Keratinocyte (primary cell): ENCODE measurements around the gene TIMM29. TPM values are rescaled to one million over a fixed set of nuclear protein-coding genes. Genes with fewer than 3 reads are reported as not detected.

Source experiments
- DNase-seq: peaks from one replicate; pipeline ENCODE4 v3.0.0-alpha.2; 2011; ENCODE audit warnings: low read depth, missing footprints, low spot score
- FAIRE-seq: peaks from 2 replicates; lab custom pipeline; 2011; peaks lifted over from hg19 to GRCh38; lab: Jason Lieb, UNC
- H2AFZ ChIP-seq: 2 replicates; pipeline ENCODE4 v1.6.0; 2012; ENCODE audit warnings: low read length, control low read depth, inconsistent platforms; ENCODE audit not compliant: control insufficient read depth
- H3K27ac ChIP-seq: 2 replicates; pipeline ENCODE4 v1.5.1; 2011; ENCODE audit warnings: low read length; ENCODE audit not compliant: control insufficient read depth, insufficient read depth
- H3K27me3 ChIP-seq: 3 replicates; pipeline ENCODE4 v1.6.0; 2011; ENCODE audit warnings: low read length; ENCODE audit not compliant: control insufficient read depth, insufficient read depth; ENCODE audit errors: extremely low read depth
- H3K36me3 ChIP-seq, 2 experiments: 2 replicates in 1 of 2; 3 replicates in 1 of 2; pipeline ENCODE4 v1.5.1; 2011; ENCODE audit warnings: low read length in 2 of 2, mild to moderate bottlenecking in 1 of 2; ENCODE audit not compliant: control insufficient read depth in 2 of 2, insufficient read depth in 2 of 2; ENCODE audit errors: extremely low read depth in 1 of 2
- H3K4me1 ChIP-seq: 3 replicates; pipeline ENCODE4 v1.5.1; 2011; ENCODE audit warnings: low read length; ENCODE audit not compliant: control insufficient read depth, insufficient read depth; ENCODE audit errors: extremely low read depth
- H3K4me2 ChIP-seq: 3 replicates; pipeline ENCODE4 v1.6.0; 2011; ENCODE audit warnings: low read depth, low read length; ENCODE audit not compliant: control insufficient read depth, insufficient read depth; ENCODE audit errors: extremely low read depth
- H3K4me3 ChIP-seq, 3 experiments: fragments of 200-600 bp in 1 of 3; sonication (generic) in 1 of 3; 2 replicates in 2 of 3; 3 replicates in 1 of 3; pipeline ENCODE4 v1.5.1; 2011 to 2016; ENCODE audit warnings: low read length in 3 of 3, mild to moderate bottlenecking in 3 of 3, control low read depth in 2 of 3, inconsistent platforms in 1 of 3, low read depth in 1 of 3, mixed read lengths in 1 of 3, mixed run types in 1 of 3, moderate library complexity in 1 of 3; ENCODE audit not compliant: control insufficient read depth in 2 of 3, insufficient read depth in 2 of 3; ENCODE audit errors: extremely low read depth in 1 of 3
- H3K79me2 ChIP-seq: 2 replicates; pipeline ENCODE4 v1.6.0; 2012; ENCODE audit warnings: low read length; ENCODE audit not compliant: control insufficient read depth, insufficient read depth
- H3K9ac ChIP-seq: 3 replicates; pipeline ENCODE4 v1.6.0; 2011; ENCODE audit warnings: low read length; ENCODE audit not compliant: control insufficient read depth, insufficient read depth; ENCODE audit errors: extremely low read depth
- H3K9me1 ChIP-seq: 3 replicates; pipeline ENCODE4 v1.6.0; 2011; ENCODE audit warnings: low read length; ENCODE audit not compliant: control insufficient read depth, insufficient read depth; ENCODE audit errors: extremely low read depth
- H3K9me3 ChIP-seq: 2 replicates; pipeline ENCODE4 v1.5.1; 2012; ENCODE audit warnings: low read depth, low read length; ENCODE audit not compliant: control insufficient read depth
- H4K20me1 ChIP-seq: 3 replicates; pipeline ENCODE4 v1.6.0; 2011; ENCODE audit warnings: low read length; ENCODE audit not compliant: control insufficient read depth, insufficient read depth; ENCODE audit errors: extremely low read depth
- EZH2 ChIP-seq: IDR thresholded peaks from one replicate; pipeline ENCODE4 v1.6.1; 2012; ENCODE audit warnings: inconsistent platforms, mild to moderate bottlenecking, low read length, moderate library complexity
- dilution Hi-C: fragments of 300-500 bp; cut with MboI; formaldehyde crosslinking; loops from one replicate; pipeline ENCODE4 v1.7.0; 2020; ENCODE audit warnings: low sequenced_read_pairs; ENCODE audit not compliant: extremely low pct_ligation_motif_present
- polyA plus RNA-seq, 5 experiments: library from polyadenylated mRNA; depleted of rRNA in 3 of 5; stranded (reverse) in 3 of 5; stranded (forward) in 1 of 5; unstranded in 1 of 5; fragments of >200 nt; gene quantifications; 1 replicate in 1 of 5; 2 replicates in 3 of 5; 3 replicates in 1 of 5; pipeline versions ENCODE4 v1.2.1 to v1.2.3, GENCODE V29; 2011 to 2012; ENCODE audit warnings: missing spikeins in 2 of 5, low read depth in 1 of 5, low replicate concordance in 1 of 5
- TF ChIP-seq, protein P1 (sequence below), 3 experiments: IDR thresholded peaks in 1 of 3; conservative IDR thresholded peaks in 1 of 3; optimal IDR thresholded peaks in 1 of 3; 2 replicates in 2 of 3; 3 replicates in 1 of 3; pipeline versions ENCODE3 to v1.5.1; 2011; ENCODE audit warnings: low read length in 3 of 3, mild to moderate bottlenecking in 3 of 3, moderate library complexity in 2 of 3, control low read depth in 1 of 3, inconsistent platforms in 1 of 3; ENCODE audit not compliant: insufficient read depth in 2 of 3; ENCODE audit errors: extremely low read depth in 1 of 3

The TIMM29 gene
- polyA plus RNA-seq, 1 donor (not counting 4 experiments of a cell fraction or from before 2014, with no cell fraction given), result 8.4 TPM

DNA sequence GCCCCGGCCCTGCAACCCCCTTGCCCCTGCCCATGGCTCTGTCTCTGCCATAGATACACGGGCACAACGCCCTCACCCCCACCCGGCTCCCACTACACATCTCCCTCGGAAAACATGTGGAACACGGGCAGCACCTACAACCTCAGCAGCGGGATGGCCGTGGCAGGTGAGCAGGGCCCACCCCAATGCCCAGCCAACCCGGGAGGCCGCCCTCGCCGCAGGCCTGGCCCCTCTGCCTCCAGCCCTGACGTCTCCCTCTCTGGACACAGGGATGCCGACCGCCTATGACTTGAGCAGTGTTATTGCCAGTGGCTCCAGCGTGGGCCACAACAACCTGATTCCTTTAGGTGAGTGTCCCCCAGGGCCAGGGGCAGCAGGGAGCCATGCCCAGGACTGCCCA, 7.8 kb upstream of the TIMM29 start:
- no peak for FAIRE-seq
- no peak overlapping the region for H3K9ac ChIP-seq
- no peak for TF ChIP-seq EZH2
- TF ChIP-seq, protein P1, sequence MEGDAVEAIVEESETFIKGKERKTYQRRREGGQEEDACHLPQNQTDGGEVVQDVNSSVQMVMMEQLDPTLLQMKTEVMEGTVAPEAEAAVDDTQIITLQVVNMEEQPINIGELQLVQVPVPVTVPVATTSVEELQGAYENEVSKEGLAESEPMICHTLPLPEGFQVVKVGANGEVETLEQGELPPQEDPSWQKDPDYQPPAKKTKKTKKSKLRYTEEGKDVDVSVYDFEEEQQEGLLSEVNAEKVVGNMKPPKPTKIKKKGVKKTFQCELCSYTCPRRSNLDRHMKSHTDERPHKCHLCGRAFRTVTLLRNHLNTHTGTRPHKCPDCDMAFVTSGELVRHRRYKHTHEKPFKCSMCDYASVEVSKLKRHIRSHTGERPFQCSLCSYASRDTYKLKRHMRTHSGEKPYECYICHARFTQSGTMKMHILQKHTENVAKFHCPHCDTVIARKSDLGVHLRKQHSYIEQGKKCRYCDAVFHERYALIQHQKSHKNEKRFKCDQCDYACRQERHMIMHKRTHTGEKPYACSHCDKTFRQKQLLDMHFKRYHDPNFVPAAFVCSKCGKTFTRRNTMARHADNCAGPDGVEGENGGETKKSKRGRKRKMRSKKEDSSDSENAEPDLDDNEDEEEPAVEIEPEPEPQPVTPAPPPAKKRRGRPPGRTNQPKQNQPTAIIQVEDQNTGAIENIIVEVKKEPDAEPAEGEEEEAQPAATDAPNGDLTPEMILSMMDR (optimal IDR thresholded peaks at IDR 0.05 in 1 of 3, IDR thresholded peaks at IDR 0.05 in 1 of 3, conservative IDR thresholded peaks at IDR 0.05 in 1 of 3; ENCODE audit: extremely low read depth in 1 of 3, insufficient read depth in 2 of 3, low read length in 3 of 3), result no peak
- H3K36me3 ChIP-seq, result peaks cover 29 to 35% of the 10 kb centered on the region in 2 experiments
- H2AFZ ChIP-seq, result no peak overlapping the region
- DNase-seq, result no peak
- no peaks in the 10 kb centered on the region for H3K9me3 ChIP-seq
- no peak overlapping the region for H3K4me3 ChIP-seq
- H3K9me1 ChIP-seq, result no peaks in the 10 kb centered on the region
- no peak overlapping the region for H3K4me2 ChIP-seq
- no peaks in the 10 kb centered on the region for H4K20me1 ChIP-seq
- H3K27ac ChIP-seq, result no peak overlapping the region
- no peaks in the 10 kb centered on the region for H3K4me1 ChIP-seq
- dilution Hi-C loops, result no loop called here
- no peaks in the 10 kb centered on the region for H3K79me2 ChIP-seq
- no peaks in the 10 kb centered on the region for H3K27me3 ChIP-seq

DNA sequence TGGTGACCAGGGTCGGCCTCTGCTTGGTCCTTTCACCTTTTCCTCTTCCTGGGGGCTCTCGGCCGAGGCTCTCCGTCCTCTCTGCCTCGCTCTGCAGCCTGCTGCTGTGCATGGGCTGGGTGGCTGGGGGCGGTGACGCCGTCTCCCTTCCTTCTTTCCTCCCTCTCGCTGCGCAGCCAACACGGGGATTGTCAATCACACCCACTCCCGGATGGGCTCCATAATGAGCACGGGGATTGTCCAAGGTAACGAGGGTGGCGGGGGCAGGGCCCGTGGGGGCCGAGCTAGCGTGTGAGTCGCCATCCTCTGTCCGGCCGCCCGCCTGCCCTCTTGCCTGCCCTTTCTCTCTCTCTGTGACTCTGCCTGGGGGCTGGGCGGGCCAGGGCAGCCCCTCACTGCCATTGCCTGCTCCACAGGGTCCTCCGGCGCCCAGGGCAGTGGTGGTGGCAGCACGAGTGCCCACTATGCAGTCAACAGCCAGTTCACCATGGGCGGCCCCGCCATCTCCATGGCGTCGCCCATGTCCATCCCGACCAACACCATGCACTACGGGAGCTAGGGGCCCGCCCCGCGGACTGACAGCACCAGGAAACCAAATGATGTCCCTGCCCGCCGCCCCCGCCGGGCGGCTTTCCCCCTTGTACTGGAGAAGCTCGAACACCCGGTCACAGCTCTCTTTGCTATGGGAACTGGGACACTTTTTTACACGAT, 7.3 kb upstream of the TIMM29 start:
- Histone ChIP-seq H3K9me1 (no peaks in the 10 kb centered on the region), H4K20me1 (no peaks in the 10 kb centered on the region), H3K79me2 (no peaks in the 10 kb centered on the region), H3K9ac (no peak overlapping the region), H2AFZ (no peak overlapping the region), H3K27me3 (no peaks in the 10 kb centered on the region), H3K27ac (no peak overlapping the region), H3K4me1 (no peaks in the 10 kb centered on the region), H3K4me2 (no peak overlapping the region), H3K4me3 (no peak overlapping the region), H3K36me3 (peaks cover 23 to 35% of the 10 kb centered on the region in 2 experiments), H3K9me3 (no peaks in the 10 kb centered on the region)
- TF ChIP-seq EZH2, result no peak
- TF ChIP-seq, protein P1 (optimal IDR thresholded peaks at IDR 0.05 in 1 of 3, IDR thresholded peaks at IDR 0.05 in 1 of 3, conservative IDR thresholded peaks at IDR 0.05 in 1 of 3; ENCODE audit: extremely low read depth in 1 of 3, insufficient read depth in 2 of 3, low read length in 3 of 3), result no peak
- no peak for FAIRE-seq
- dilution Hi-C loops, result no loop called here
- DNase-seq, result no peak
